Measurements from ENCODE around the gene MUSK. TPM values are rescaled to one million over a fixed set of nuclear protein-coding genes. Genes with fewer than 3 reads are reported as not detected.

The MUSK gene
- total and polyA plus RNA-seq, 2 of the 4 experiments (the other 2 are of a cell fraction): 0.07 to 0.18 TPM

GRCh38 chr9:110729641-110730040 is 61.0 kb downstream of the MUSK start:
- H3K9me1 ChIP-seq (ENCODE audit: insufficient read depth, low read length): no peaks in the 10 kb centered on the region
- H3K79me1 ChIP-seq (ENCODE audit: low read depth in 1 of 2, low read length in 2 of 2): no peaks in the 10 kb centered on the region
- H3K27ac ChIP-seq (ENCODE audit: insufficient read depth, low read length): no peak overlapping the region
- intact Hi-C loops (cut with micrococcal nuclease): no loop called here
- H3K18ac ChIP-seq (ENCODE audit: low read depth, low read length): no peak overlapping the region
- H3K9ac ChIP-seq (ENCODE audit: low read depth, low read length): no peak overlapping the region
- no peaks in the 10 kb centered on the region for H3K27me3 ChIP-seq (ENCODE audit: control insufficient read depth, insufficient read depth, low read length)
- H2AK9ac ChIP-seq (replicated peaks; ENCODE audit: low read depth, low read length, poor library complexity): no peak overlapping the region
- no peak overlapping the region for H2BK5ac ChIP-seq (ENCODE audit: low read depth, low read length, poor library complexity, severe bottlenecking)
- no peak overlapping the region for H2AFZ ChIP-seq (replicated peaks; ENCODE audit: low read length, poor library complexity)
- no peaks in the 10 kb centered on the region for H3K36me3 ChIP-seq (ENCODE audit: control insufficient read depth, insufficient read depth, low read length)
- CTCF ChIA-PET: no interaction called here
- BruUV-seq (replicated peaks): no TSS peak
- TF ChIP-seq RCOR1 (IDR thresholded peaks at IDR 0.05; ENCODE audit: insufficient replicate concordance, low read length) (no peak), MAZ (IDR thresholded peaks at IDR 0.05; ENCODE audit: borderline replicate concordance, low read depth, low read length) (no peak), MXI1 (IDR thresholded peaks at IDR 0.05; ENCODE audit: borderline replicate concordance, low read depth, low read length) (no peak), CTCF (conservative IDR thresholded peaks at IDR 0.05; ENCODE audit: low read depth, low read length) (no peak), ELK1 (IDR thresholded peaks at IDR 0.05; ENCODE audit: borderline replicate concordance, low read depth, low read length) (no peak), MAFK (IDR thresholded peaks at IDR 0.05; ENCODE audit: low read depth, low read length) (no peak)
- H2BK120ac ChIP-seq (ENCODE audit: low read depth, low read length): no peak overlapping the region
- no peaks in the 10 kb centered on the region for H3K4me1 ChIP-seq (ENCODE audit: control insufficient read depth, insufficient read depth, low read length)
- in situ Hi-C loops (cut with MboI; ENCODE audit: low sequenced_read_pairs): no loop called here
- H4K91ac ChIP-seq (ENCODE audit: insufficient read depth, low read depth, low read length): no peak overlapping the region
- H3K4me2 ChIP-seq (ENCODE audit: low read depth, low read length): no peak overlapping the region
- dilution Hi-C loops (cut with HindIII; ENCODE audit: low sequenced_read_pairs, unreplicated experiment): no loop called here
- no peak overlapping the region for H4K8ac ChIP-seq (ENCODE audit: low read depth in 2 of 2, low read length in 2 of 2)
- ATAC-seq (ENCODE audit: low read depth) (no peak), DNase-seq (no peak)
- no peak overlapping the region for H2BK15ac ChIP-seq (ENCODE audit: low read depth, low read length)
- no peak overlapping the region for H2BK20ac ChIP-seq (ENCODE audit: low read depth, low read length)
- no peak overlapping the region for H3K4ac ChIP-seq (ENCODE audit: low read depth, low read length)
- POLR2A ChIA-PET (ENCODE audit: unreplicated experiment): no interaction called here
- no peaks in the 10 kb centered on the region for H4K20me1 ChIP-seq (ENCODE audit: insufficient read depth, low read length)
- peaks cover 2% of the 10 kb centered on the region; the same call in 1 of the 2 replicates for H3K9me3 ChIP-seq (ENCODE audit: control insufficient read depth, insufficient read depth, low read length)
- H2AK5ac ChIP-seq (ENCODE audit: low read depth, low read length): no peak overlapping the region
- H3K14ac ChIP-seq (replicated peaks; ENCODE audit: low read depth, low read length): no peak overlapping the region
- H3K23ac ChIP-seq (ENCODE audit: low read depth, low read length): no peak overlapping the region
- no peak overlapping the region for H3K56ac ChIP-seq (ENCODE audit: extremely low read depth, insufficient read depth, low read length)
- no peak overlapping the region for H3K4me3 ChIP-seq (ENCODE audit: insufficient read depth, low read depth, low read length)
- no peak overlapping the region for H4K5ac ChIP-seq (ENCODE audit: low read depth, low read length)

Data from IMR-90 (cell line).